GM18507 (cell line): ENCODE data around the gene ADGRB3.

Source experiments
- DNase-seq: peaks from one replicate; pipeline ENCODE4 v3.0.0; 2011; ENCODE audit warnings: low read depth; ENCODE audit not compliant: insufficient read length; ENCODE audit errors: extremely low spot score
- FAIRE-seq: peaks from 2 replicates; lab custom pipeline; 2011; peaks lifted over from hg19 to GRCh38; lab: Jason Lieb, UNC

ADGRB3 gene

GRCh38 chr6:68693271-68693670 lies 58.2 kb downstream of the ADGRB3 start:
- no peak for DNase-seq
- FAIRE-seq: no peak

- FAIRE-seq: no peak
- DNase-seq: no peak
Observed at GRCh38 chr6:68695403-68695802, 60.3 kb downstream of the ADGRB3 start.

GRCh38 chr6:68695838-68696237 lies 60.8 kb downstream of the ADGRB3 start:
- no peak for FAIRE-seq
- no peak for DNase-seq

- FAIRE-seq: no peak
- no peak for DNase-seq
Observed at GRCh38 chr6:68697394-68697793, 62.3 kb downstream of the ADGRB3 start.

GRCh38 chr6:68701159-68701558 lies 66.1 kb downstream of the ADGRB3 start:
- no peak for FAIRE-seq
- no peak for DNase-seq

- DNase-seq (no peak), FAIRE-seq (no peak)
Observed at GRCh38 chr6:68704485-68704884, 69.4 kb downstream of the ADGRB3 start.

- no peak for FAIRE-seq
Observed at GRCh38 chr6:68709091-68709490, 74.0 kb downstream of the ADGRB3 start.

GRCh38 chr6:68709882-68710281 lies 74.8 kb downstream of the ADGRB3 start:
- no peak for FAIRE-seq
- DNase-seq: no peak

More at GRCh38 chr6:68709091-68709490, 74.0 kb downstream of the ADGRB3 start:
- no peak for DNase-seq

GRCh38 chr6:68710496-68710895 lies 75.4 kb downstream of the ADGRB3 start:
- DNase-seq (no peak), FAIRE-seq (no peak)

- FAIRE-seq (no peak), DNase-seq (no peak)
Observed at GRCh38 chr6:68710916-68711315, 75.8 kb downstream of the ADGRB3 start.

- FAIRE-seq (no peak), DNase-seq (no peak)
Observed at GRCh38 chr6:68711386-68712000, 76.4 kb downstream of the ADGRB3 start.

- FAIRE-seq: no peak
- DNase-seq: no peak
Observed at GRCh38 chr6:68716620-68717019, 81.5 kb downstream of the ADGRB3 start.

- DNase-seq (no peak), FAIRE-seq (no peak)
Observed at GRCh38 chr6:68718385-68719073, 83.4 kb downstream of the ADGRB3 start.

GRCh38 chr6:68719761-68720160 lies 84.7 kb downstream of the ADGRB3 start:
- no peak for FAIRE-seq
- no peak for DNase-seq

- FAIRE-seq (no peak), DNase-seq (no peak)
Observed at GRCh38 chr6:68722891-68723527, 87.9 kb downstream of the ADGRB3 start.

GRCh38 chr6:68724060-68724459 lies 89.0 kb downstream of the ADGRB3 start:
- FAIRE-seq (no peak), DNase-seq (no peak)

- FAIRE-seq (no peak), DNase-seq (no peak)
Observed at GRCh38 chr6:68726337-68726736, 91.3 kb downstream of the ADGRB3 start.

GRCh38 chr6:68726992-68727391 lies 91.9 kb downstream of the ADGRB3 start:
- FAIRE-seq (no peak), DNase-seq (no peak)

- FAIRE-seq: no peak
- DNase-seq: no peak
Observed at GRCh38 chr6:68727699-68728098, 92.6 kb downstream of the ADGRB3 start.

- FAIRE-seq (no peak), DNase-seq (no peak)
Observed at GRCh38 chr6:68728159-68728979, 93.3 kb downstream of the ADGRB3 start.
